GM18861 (cell line): ENCODE data around the gene EXOC4.

Source experiments
- ATAC-seq: cut with Tn5 transposase; IDR thresholded peaks from one replicate; pipeline ENCODE4 v1.9.1; 2021; ENCODE audit not compliant: unreplicated experiment

Gene EXOC4

GRCh38 chr7:133482599-133482998 is 229.7 kb downstream of the EXOC4 start:
- no peak for ATAC-seq

GRCh38 chr7:133484086-133484485 is 231.2 kb downstream of the EXOC4 start:
- no peak for ATAC-seq

DNA sequence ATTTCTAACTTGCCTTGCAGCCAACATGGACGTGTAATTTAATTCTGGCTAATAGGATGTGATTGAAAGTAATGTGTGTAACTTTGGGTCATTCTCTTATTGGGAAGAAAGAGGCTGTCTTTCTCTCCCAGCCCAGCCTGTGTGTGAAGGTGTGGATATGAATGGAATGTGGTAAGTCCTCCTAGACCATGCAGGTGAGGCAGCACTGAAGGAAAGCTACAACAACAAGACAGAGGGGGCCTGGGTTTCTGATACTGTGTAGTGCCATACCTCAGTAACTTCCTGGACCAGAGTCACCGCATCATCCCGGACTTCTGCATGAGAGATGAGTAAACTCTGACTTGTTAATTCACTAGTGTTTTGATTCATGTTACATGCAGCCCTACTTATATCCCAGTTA is 237.0 kb downstream of the EXOC4 start:
- ATAC-seq = no peak

DNA sequence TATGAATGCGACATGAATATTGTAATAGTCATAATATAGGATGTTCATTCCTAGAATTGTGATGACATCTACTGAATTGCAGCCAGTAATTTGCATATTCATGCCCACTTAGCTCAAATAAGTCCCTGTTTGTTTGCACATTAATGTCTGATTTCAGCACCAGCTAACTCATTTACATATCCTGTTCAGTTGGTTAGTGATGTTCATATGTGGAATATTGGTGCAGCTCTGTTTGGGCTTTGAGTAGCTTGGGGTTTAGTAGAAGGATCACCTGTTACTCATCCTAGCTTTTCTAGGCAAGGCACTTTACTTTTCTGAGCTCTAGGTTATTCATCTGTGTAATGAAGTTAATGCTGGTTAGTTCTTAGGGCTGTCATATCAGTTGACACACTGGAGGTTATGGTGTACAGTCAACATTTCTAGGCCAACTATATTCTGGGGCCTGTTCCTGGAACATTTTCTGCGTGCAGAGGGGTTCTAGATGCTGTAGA is 238.4 kb downstream of the EXOC4 start:
- no peak for ATAC-seq

GRCh38 chr7:133491846-133492652 is 239.2 kb downstream of the EXOC4 start:
- no peak for ATAC-seq

DNA sequence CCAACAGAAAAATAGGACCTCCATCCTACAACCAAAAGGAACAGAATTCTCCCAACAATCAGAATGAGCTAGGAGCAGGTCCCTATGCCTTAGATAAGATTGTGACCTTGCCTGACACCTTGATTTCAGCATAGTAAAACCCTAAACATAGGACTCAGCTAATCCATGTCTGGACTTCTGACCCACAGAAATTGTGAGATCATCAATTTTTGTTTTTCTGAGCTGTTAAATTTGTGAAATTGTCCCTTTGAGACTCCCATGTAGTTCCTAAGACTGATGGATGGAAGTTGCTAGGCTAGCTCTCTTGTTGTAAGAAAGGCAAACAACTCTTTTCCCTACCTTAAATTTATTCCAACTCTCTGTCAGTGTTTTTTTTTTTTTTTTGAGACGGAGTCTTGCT is 244.2 kb downstream of the EXOC4 start:
- no peak for ATAC-seq

- no peak for ATAC-seq
Observed at GRCh38 chr7:133501771-133502170, 248.9 kb downstream of the EXOC4 start.

GRCh38 chr7:133502498-133502897 is 249.6 kb downstream of the EXOC4 start:
- no peak for ATAC-seq

GRCh38 chr7:133502972-133503371 is 250.1 kb downstream of the EXOC4 start:
- ATAC-seq = no peak

DNA sequence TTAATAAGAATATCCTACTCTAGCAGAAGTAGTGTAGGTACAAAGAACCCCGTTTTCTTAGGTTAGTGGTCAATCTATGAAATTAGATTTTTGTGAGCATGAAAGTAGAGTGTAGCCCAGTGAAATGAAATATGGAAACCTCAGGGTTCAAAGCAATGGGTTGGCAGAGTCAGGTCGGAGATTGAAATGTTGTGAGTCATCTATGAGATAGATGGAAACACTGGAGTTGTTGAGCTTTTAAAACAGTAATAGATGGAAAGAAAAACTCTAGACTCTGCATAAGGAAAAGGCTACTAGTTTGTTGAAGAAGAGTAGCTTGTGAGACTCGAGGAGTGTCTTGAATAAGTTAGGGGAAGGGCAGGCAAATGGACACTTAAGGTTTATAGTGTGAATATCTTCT is 251.9 kb downstream of the EXOC4 start:
- no peak for ATAC-seq

GRCh38 chr7:133509822-133510221 is 256.9 kb downstream of the EXOC4 start:
- ATAC-seq = no peak

DNA sequence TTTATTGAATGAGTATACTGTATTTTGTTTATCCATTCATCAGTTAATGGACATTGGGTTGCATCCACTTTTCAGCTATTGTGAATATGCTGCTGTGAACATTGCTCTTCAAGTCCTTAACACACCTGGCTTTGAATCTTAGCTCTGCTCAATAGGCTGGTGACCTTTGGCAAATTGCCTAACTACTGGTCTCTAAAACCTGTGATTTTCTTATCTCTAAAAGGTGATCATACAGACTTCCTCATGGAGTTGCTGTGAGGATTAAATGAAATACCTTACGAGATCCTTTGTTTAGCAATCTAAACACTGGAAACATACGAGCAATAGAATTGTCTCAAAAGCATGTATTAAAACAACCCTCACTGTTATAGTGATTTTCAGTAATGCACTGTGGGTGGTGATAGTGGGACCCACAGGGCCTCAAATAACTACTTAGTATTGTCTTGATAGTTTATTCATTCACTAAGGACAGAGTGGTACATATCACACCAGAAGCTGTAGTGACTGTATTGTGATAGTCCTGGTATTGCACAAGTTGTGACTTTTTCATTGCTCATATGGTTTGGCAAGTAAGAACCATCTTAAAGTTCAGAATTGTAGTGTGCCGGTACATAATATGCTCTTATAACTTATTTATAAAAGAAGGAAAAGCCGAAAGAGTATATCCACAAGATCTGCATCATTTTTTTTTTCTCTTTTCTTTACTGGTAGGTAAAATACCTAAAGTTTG is 257.6 kb downstream of the EXOC4 start:
- ATAC-seq = no peak

- ATAC-seq = no peak
Observed at GRCh38 chr7:133511252-133511651, 258.4 kb downstream of the EXOC4 start.

DNA sequence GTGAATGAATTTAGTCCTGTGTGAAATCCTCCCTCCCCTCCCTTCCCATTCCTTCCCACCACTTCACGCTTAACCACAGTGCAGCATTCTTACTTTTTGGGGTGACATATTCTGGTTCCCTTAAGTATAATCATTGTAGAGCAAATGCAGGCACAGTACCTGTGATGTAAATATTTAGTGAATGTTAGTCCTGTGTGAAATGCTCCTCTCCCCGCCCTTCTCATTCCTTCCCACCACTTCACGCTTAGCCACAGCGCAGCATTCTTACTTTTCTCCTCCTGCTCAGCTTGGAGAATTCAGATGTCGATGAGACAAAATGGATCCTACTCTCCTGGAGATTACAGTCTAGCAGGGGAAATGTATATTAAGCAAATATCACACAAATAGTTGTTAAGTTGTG is 258.8 kb downstream of the EXOC4 start:
- no peak for ATAC-seq

DNA sequence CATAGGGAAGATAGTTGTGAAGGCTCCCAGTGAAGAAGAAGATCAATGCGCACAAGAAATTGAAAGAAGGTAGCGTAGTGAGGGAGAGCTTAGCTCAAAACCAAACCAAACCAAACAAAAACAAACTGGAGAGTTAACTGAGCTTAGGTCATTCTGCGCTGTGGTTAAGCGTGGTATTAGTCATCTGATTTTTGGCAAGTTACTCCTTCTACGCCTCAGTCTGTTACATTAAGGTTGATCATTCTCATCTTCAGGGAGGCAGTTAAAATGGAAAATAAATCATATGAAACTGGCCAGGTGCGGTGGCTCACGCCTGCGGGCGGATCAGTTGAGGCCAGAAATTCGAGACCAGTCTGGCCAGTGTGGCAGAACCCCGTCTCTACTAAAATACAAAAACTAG is 259.7 kb downstream of the EXOC4 start:
- no peak for ATAC-seq

GRCh38 chr7:133513608-133514007 is 260.7 kb downstream of the EXOC4 start:
- no peak for ATAC-seq

- ATAC-seq = no peak
Observed at GRCh38 chr7:133514551-133514950, 261.7 kb downstream of the EXOC4 start.

GRCh38 chr7:133517766-133518165 is 264.9 kb downstream of the EXOC4 start:
- ATAC-seq = no peak

GRCh38 chr7:133518718-133519117 is 265.8 kb downstream of the EXOC4 start:
- ATAC-seq = no peak

DNA sequence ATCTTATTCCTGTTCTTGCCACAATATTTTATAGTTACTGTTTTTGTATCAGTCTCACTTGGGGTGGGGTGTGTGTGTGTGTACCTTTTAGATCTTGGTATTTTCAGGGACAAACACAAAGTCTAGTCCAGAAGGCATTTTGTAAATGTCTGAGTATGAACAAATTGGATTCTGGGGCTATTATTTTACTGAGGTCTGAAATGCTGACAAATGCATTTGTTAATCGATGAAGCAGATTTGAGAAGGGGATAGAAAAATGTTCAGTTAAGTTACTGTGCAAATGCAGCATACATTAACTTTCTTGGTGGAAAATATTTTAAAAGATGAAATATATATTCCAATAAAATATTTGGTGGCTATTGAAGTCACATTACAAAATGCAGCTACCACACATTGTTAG is 267.4 kb downstream of the EXOC4 start:
- ATAC-seq = no peak

- no peak for ATAC-seq
Observed at GRCh38 chr7:133522501-133522900, 269.6 kb downstream of the EXOC4 start.

DNA sequence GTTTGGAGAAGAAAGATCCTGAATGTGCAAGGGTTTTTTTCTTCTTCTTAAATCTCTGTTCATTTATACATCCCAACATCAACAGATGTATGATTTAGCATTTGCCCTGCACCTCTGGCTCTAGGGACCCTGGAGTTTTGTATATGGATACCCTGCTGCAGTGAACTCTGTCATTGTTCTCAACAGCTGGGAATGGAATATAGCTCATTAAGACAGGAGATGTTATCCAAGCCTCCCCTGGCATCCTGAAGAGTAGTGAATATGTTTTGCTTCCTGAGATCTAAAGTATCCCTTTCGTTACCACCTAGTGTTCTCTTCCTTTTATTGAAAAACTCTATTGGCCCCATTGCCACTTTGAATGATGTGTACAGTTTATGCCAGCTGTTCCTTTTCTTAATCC is 275.9 kb downstream of the EXOC4 start:
- no peak for ATAC-seq
